Posterior cingulate gyrus (tissue), 11 donors: ENCODE data around the gene FBRSL1.

Source experiments
- DNase-seq, 10 donors: peaks; one replicate each; pipeline versions ENCODE4 v3.0.0 to v3.0.0-alpha.2; 2020 to 2021; ENCODE audit warnings: mixed read lengths in 3 of 10
- intact Hi-C: fragments of 100-400 bp; cut with DNase I; formaldehyde crosslinking; loops from one replicate; pipeline ENCODE4 v1.15.1; 2023

The FBRSL1 gene

GRCh38 chr12:132547205-132547740, 57.3 kb downstream of the FBRSL1 start:
- intact Hi-C loops = no loop called here
- no peak for DNase-seq

- intact Hi-C loops = no loop called here
Measured at GRCh38 chr12:132548430-132549058, 58.6 kb downstream of the FBRSL1 start.

GRCh38 chr12:132549059-132549458, 59.1 kb downstream of the FBRSL1 start:
- intact Hi-C loops = no loop called here
- DNase-seq = no peak

More at GRCh38 chr12:132548430-132549058, 58.6 kb downstream of the FBRSL1 start:
- no peak for DNase-seq

- DNase-seq = no peak
- intact Hi-C loops = no loop called here
Measured at GRCh38 chr12:132550014-132550802, 60.3 kb downstream of the FBRSL1 start.

- DNase-seq = no peak
- intact Hi-C loops = no loop called here
Measured at GRCh38 chr12:132550830-132551640, 61.1 kb downstream of the FBRSL1 start.

- intact Hi-C loops = no loop called here
- DNase-seq = no peak
Measured at GRCh38 chr12:132551641-132552031, 61.7 kb downstream of the FBRSL1 start.

GRCh38 chr12:132554845-132555630, 65.1 kb downstream of the FBRSL1 start:
- intact Hi-C loops = no loop called here
- DNase-seq = no peak

GRCh38 chr12:132555686-132556085, 65.7 kb downstream of the FBRSL1 start:
- intact Hi-C loops = no loop called here
- DNase-seq = no peak

GRCh38 chr12:132556216-132556615, 66.3 kb downstream of the FBRSL1 start:
- intact Hi-C loops = no loop called here
- DNase-seq = no peak

- no peak for DNase-seq
- intact Hi-C loops = no loop called here
Measured at GRCh38 chr12:132556801-132557200, 66.8 kb downstream of the FBRSL1 start.

- no peak for DNase-seq
- intact Hi-C loops = no loop called here
Measured at GRCh38 chr12:132557291-132558015, 67.5 kb downstream of the FBRSL1 start.

GRCh38 chr12:132558042-132558856, 68.3 kb downstream of the FBRSL1 start:
- no peak for DNase-seq
- intact Hi-C loops = no loop called here

- intact Hi-C loops = no loop called here
- DNase-seq = no peak
Measured at GRCh38 chr12:132558861-132559623, 69.1 kb downstream of the FBRSL1 start.

- peak in 7 of 10 donors; percentile 24 to 91 (median 32) for DNase-seq
- intact Hi-C loops = no loop called here
Measured at GRCh38 chr12:132559652-132560363, 69.9 kb downstream of the FBRSL1 start.

GRCh38 chr12:132560364-132560613, 70.3 kb downstream of the FBRSL1 start:
- intact Hi-C loops = no loop called here
- no peak for DNase-seq

- intact Hi-C loops = no loop called here
- DNase-seq = peak in 5 of 10 donors; percentile 37 to 50 (median 43)
Measured at GRCh38 chr12:132560614-132561426, 70.9 kb downstream of the FBRSL1 start.
